WERI-Rb-1 (cell line): ENCODE data around the gene TAF1C.

Experiments
- DNase-seq: peaks from one replicate; pipeline ENCODE4 v3.0.0-alpha.2; 2020
- H3K27ac ChIP-seq: fragments of 250-450 bp; sonication (Bioruptor Pico); 2 replicates; pipeline ENCODE4 v1.5.1; 2020; ENCODE audit warnings: mild to moderate bottlenecking, moderate library complexity
- H3K27me3 ChIP-seq: fragments of 250-450 bp; sonication (Bioruptor Pico); 2 replicates; pipeline ENCODE4 v1.5.1; 2021; ENCODE audit warnings: mild to moderate bottlenecking, low read depth, moderate library complexity; ENCODE audit not compliant: insufficient read depth, severe bottlenecking
- H3K36me3 ChIP-seq: fragments of 250-450 bp; sonication (Bioruptor Pico); 2 replicates; pipeline ENCODE4 v1.5.1; 2020; ENCODE audit warnings: mild to moderate bottlenecking, moderate library complexity
- H3K4me3 ChIP-seq: 2 replicates; pipeline ENCODE4 v1.5.1; 2011; ENCODE audit warnings: low read depth, mild to moderate bottlenecking, control low read depth, low read length
- H3K9me3 ChIP-seq: fragments of 250-450 bp; sonication (Bioruptor Pico); 2 replicates; pipeline ENCODE4 v1.5.1; 2021; ENCODE audit warnings: mild to moderate bottlenecking, moderate library complexity; ENCODE audit not compliant: severe bottlenecking
- CTCF ChIP-seq: IDR thresholded peaks from 2 replicates; pipeline ENCODE4 v1.5.1; 2011; ENCODE audit warnings: low read depth, mild to moderate bottlenecking, control low read depth, inconsistent platforms, low read length

TAF1C gene

GRCh38 chr16:84232060-84232459, 45.2 kb upstream of the TAF1C start:
- TF ChIP-seq CTCF, result no peak
- H3K27me3 ChIP-seq, result no peaks in the 10 kb centered on the region

GRCh38 chr16:84229471-84229870, 42.6 kb upstream of the TAF1C start:
- Histone ChIP-seq H3K27me3 (no peaks in the 10 kb centered on the region), H3K4me3 (no peak overlapping the region), H3K27ac (no peak overlapping the region), H3K36me3 (peaks cover 3% of the 10 kb centered on the region; the same call in 1 of the 2 replicates), H3K9me3 (no peaks in the 10 kb centered on the region)
- DNase-seq, result no peak
- TF ChIP-seq CTCF, result no peak

More at GRCh38 chr16:84232060-84232459, 45.2 kb upstream of the TAF1C start:
- Histone ChIP-seq H3K4me3 (no peak overlapping the region), H3K36me3 (peaks cover 7% of the 10 kb centered on the region; the same call in 1 of the 2 replicates), H3K27ac (no peak overlapping the region), H3K9me3 (no peaks in the 10 kb centered on the region)
- DNase-seq, result no peak

- Histone ChIP-seq H3K36me3 (peaks cover 3% of the 10 kb centered on the region; the same call in 1 of the 2 replicates), H3K27me3 (no peaks in the 10 kb centered on the region), H3K9me3 (no peaks in the 10 kb centered on the region), H3K27ac (no peak overlapping the region), H3K4me3 (no peak overlapping the region)
- no peak for TF ChIP-seq CTCF
- no peak for DNase-seq
These were observed 41.5 kb upstream of the TAF1C start for GRCh38 chr16:84228256-84228838.

GRCh38 chr16:84227548-84227947, 40.7 kb upstream of the TAF1C start:
- no peak for TF ChIP-seq CTCF
- no peak overlapping the region for H3K27ac ChIP-seq

GRCh38 chr16:84226026-84226425, 39.2 kb upstream of the TAF1C start:
- Histone ChIP-seq H3K36me3 (no peaks in the 10 kb centered on the region), H3K9me3 (no peaks in the 10 kb centered on the region), H3K27ac (no peak overlapping the region), H3K4me3 (no peak overlapping the region), H3K27me3 (no peaks in the 10 kb centered on the region)
- no peak for DNase-seq
- no peak for TF ChIP-seq CTCF

More at GRCh38 chr16:84227548-84227947, 40.7 kb upstream of the TAF1C start:
- DNase-seq, result no peak
- H3K4me3 ChIP-seq, result no peak overlapping the region
- no peaks in the 10 kb centered on the region for H3K27me3 ChIP-seq
- no peaks in the 10 kb centered on the region for H3K9me3 ChIP-seq
- no peaks in the 10 kb centered on the region for H3K36me3 ChIP-seq

GRCh38 chr16:84225571-84225970, 38.7 kb upstream of the TAF1C start:
- no peaks in the 10 kb centered on the region for H3K9me3 ChIP-seq
- no peaks in the 10 kb centered on the region for H3K36me3 ChIP-seq
- no peak for TF ChIP-seq CTCF
- no peak overlapping the region for H3K4me3 ChIP-seq
- no peak overlapping the region for H3K27ac ChIP-seq
- DNase-seq, result no peak
- H3K27me3 ChIP-seq, result no peaks in the 10 kb centered on the region
